HCT116 (cell line): ENCODE data around the gene ANO6.

Experiments used
- EGR1 ChIP-seq: IDR thresholded peaks from 2 replicates; pipeline ENCODE4 v1.6.1; 2012; ENCODE audit warnings: low read depth
- EZH2 ChIP-seq: fragments of 200-600 bp; sonication (generic); IDR thresholded peaks from 2 replicates; pipeline ENCODE4 v1.6.1; 2017; ENCODE audit warnings: antibody characterized with exemption, mixed run types
- ZFX ChIP-seq: fragments of 450-650 bp; IDR thresholded peaks from 2 replicates; pipeline ENCODE4 v1.6.1; 2017
- ZNF274 ChIP-seq: fragments of 200-500 bp; sonication (Bioruptor generic); IDR thresholded peaks from 2 replicates; pipeline ENCODE4 v1.6.1; 2014; ENCODE audit warnings: mild to moderate bottlenecking, low read depth, low read length, inconsistent platforms
- TF ChIP-seq, protein P1 (sequence below), 3 experiments: fragments of 200-600 bp in 1 of 3; sonication (generic) in 1 of 3; IDR thresholded peaks in 2 of 3; conservative IDR thresholded peaks in 1 of 3; 2 replicates each; pipeline ENCODE4 v1.5.1; 2012 to 2017; ENCODE audit warnings: low read depth in 2 of 3, low read length in 2 of 3, antibody characterized with exemption in 1 of 3, borderline replicate concordance in 1 of 3, control low read depth in 1 of 3, mild to moderate bottlenecking in 1 of 3, mixed read lengths in 1 of 3, mixed run types in 1 of 3, moderate library complexity in 1 of 3; ENCODE audit not compliant: insufficient read depth in 1 of 3

DNA sequence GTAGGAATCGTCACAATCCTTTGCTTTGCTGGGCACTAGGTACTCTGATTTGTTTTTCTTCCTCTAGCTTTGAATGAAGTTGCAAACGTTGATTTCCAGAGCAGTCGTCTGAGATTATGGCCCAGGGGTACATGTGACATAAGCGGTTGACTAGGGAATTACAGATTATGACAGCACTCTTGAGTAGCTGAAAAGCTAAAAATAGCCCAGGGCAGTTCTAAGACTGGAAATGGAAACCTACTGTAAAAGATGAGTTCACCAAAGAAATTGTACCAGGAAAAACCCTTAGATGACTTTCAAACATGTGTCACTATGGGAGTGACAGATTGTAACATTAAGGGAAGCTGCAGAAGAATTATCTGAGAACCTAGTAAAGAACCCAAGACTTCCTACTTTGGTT lies 108.5 kb downstream of the ANO6 start:
- TF ChIP-seq EGR1 (no peak), ZFX (no peak), ZNF274 (no peak), EZH2 (no peak)
- TF ChIP-seq, protein P1, sequence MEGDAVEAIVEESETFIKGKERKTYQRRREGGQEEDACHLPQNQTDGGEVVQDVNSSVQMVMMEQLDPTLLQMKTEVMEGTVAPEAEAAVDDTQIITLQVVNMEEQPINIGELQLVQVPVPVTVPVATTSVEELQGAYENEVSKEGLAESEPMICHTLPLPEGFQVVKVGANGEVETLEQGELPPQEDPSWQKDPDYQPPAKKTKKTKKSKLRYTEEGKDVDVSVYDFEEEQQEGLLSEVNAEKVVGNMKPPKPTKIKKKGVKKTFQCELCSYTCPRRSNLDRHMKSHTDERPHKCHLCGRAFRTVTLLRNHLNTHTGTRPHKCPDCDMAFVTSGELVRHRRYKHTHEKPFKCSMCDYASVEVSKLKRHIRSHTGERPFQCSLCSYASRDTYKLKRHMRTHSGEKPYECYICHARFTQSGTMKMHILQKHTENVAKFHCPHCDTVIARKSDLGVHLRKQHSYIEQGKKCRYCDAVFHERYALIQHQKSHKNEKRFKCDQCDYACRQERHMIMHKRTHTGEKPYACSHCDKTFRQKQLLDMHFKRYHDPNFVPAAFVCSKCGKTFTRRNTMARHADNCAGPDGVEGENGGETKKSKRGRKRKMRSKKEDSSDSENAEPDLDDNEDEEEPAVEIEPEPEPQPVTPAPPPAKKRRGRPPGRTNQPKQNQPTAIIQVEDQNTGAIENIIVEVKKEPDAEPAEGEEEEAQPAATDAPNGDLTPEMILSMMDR (IDR thresholded peaks at IDR 0.05 in 2 of 3, conservative IDR thresholded peaks at IDR 0.05 in 1 of 3; ENCODE audit: borderline replicate concordance in 1 of 3, insufficient read depth in 1 of 3, low read depth in 2 of 3, low read length in 2 of 3), result no peak
